Measurements from ENCODE around the gene WDR87.

WDR87 gene

DNA sequence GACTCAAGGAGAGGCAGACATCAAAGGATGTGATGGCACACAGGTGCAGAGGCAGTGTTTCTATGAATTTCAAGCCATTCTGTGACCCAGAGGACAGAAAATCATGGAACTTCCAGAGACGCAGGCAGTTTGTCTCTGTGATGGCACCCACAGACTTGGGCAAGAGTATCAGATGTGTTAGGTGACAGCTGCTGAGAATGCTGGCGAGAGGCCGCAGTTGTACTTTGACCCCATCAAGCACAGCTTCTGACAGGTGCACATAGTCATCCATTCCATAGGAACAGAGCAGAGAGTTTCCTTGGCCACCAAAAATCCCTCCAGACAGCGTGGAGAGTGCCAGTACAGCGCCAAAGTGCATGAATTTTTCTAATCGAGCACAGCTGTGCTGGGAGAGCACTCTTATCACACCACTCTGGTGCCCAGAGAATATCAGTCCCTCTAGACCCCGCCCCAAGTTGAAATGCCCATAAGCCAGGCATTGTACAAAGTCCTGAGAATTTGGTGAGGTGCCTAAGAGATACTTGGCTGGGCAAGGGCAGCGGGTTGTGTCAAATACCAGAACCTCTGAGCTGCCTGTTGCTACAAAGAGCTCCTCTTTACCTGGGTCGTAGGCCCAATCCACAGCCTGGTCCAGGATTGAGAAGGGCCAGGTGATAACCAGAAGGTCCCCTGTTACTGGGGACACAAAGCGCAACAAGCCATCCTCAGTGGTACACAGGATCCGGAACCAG, 12.4 kb downstream of the WDR87 start:
- TF ChIP-seq FOXP2 (optimal IDR thresholded peaks at IDR 0.05; ENCODE audit: borderline replicate concordance, extremely low read depth, extremely low read length, insufficient read depth) (no peak), TAF1 (IDR thresholded peaks at IDR 0.05; ENCODE audit: borderline replicate concordance, insufficient read depth, low read length) (no peak), POLR2AphosphoS5 (IDR thresholded peaks at IDR 0.05; ENCODE audit: low read depth, low read length) (no peak), SIN3A (IDR thresholded peaks at IDR 0.05; ENCODE audit: borderline replicate concordance, insufficient read depth, low read length) (no peak)
- TF ChIP-seq, protein P1, sequence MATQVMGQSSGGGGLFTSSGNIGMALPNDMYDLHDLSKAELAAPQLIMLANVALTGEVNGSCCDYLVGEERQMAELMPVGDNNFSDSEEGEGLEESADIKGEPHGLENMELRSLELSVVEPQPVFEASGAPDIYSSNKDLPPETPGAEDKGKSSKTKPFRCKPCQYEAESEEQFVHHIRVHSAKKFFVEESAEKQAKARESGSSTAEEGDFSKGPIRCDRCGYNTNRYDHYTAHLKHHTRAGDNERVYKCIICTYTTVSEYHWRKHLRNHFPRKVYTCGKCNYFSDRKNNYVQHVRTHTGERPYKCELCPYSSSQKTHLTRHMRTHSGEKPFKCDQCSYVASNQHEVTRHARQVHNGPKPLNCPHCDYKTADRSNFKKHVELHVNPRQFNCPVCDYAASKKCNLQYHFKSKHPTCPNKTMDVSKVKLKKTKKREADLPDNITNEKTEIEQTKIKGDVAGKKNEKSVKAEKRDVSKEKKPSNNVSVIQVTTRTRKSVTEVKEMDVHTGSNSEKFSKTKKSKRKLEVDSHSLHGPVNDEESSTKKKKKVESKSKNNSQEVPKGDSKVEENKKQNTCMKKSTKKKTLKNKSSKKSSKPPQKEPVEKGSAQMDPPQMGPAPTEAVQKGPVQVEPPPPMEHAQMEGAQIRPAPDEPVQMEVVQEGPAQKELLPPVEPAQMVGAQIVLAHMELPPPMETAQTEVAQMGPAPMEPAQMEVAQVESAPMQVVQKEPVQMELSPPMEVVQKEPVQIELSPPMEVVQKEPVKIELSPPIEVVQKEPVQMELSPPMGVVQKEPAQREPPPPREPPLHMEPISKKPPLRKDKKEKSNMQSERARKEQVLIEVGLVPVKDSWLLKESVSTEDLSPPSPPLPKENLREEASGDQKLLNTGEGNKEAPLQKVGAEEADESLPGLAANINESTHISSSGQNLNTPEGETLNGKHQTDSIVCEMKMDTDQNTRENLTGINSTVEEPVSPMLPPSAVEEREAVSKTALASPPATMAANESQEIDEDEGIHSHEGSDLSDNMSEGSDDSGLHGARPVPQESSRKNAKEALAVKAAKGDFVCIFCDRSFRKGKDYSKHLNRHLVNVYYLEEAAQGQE (IDR thresholded peaks at IDR 0.05; ENCODE audit: insufficient read depth in 1 of 2, low read depth in 2 of 2, low read length in 2 of 2), result no peak

DNA sequence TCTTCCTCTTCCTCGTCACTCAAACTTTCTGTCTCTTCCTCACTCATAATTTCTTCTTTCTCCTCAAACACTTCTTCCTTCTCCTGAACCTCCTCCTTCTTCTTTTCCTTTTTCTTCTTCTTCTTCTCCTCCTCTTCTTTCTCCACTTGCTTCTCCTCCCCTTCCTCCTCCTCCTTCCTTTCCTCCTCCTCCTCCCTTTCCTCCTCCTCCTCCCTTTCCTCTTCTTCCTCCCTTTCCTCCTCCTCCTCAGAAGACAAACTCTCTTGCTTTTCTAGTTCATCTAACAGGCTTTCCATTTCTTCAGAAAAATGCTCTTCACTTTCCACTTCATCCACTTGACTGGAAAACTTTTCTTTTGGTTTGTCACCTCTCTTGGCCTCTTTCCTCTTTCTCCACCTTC, 19.8 kb downstream of the WDR87 start:
- TF ChIP-seq, protein P1 (IDR thresholded peaks at IDR 0.05; ENCODE audit: insufficient read depth in 1 of 2, low read depth in 2 of 2, low read length in 2 of 2), result no peak
- TF ChIP-seq FOXP2 (optimal IDR thresholded peaks at IDR 0.05; ENCODE audit: borderline replicate concordance, extremely low read depth, extremely low read length, insufficient read depth), result no peak
- TF ChIP-seq SIN3A (IDR thresholded peaks at IDR 0.05; ENCODE audit: borderline replicate concordance, insufficient read depth, low read length), result no peak

DNA sequence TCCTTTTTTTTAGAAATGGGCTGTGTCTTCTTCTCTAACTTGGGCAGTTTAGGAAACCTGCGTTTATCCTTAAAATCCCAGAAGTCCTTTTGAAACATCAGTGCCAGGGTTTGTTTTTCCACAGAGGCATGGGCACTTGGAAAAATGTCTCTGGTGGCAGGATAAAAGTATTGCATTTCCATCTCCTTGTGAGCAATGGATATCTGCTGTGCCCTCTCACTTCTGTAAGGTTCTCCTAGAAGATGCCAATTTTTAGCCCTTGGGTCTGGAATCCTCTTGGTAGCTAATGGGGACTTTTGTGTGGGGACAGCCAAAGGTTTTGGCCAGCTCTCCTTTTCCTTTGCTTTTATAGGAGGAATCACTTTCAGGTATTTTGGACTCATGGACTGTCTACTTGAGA, 21.0 kb downstream of the WDR87 start:
- TF ChIP-seq, protein P1 (IDR thresholded peaks at IDR 0.05; ENCODE audit: insufficient read depth in 1 of 2, low read depth in 2 of 2, low read length in 2 of 2), result no peak
- TF ChIP-seq SIN3A (IDR thresholded peaks at IDR 0.05; ENCODE audit: borderline replicate concordance, insufficient read depth, low read length), result no peak
- no peak for TF ChIP-seq TAF1 (IDR thresholded peaks at IDR 0.05; ENCODE audit: borderline replicate concordance, insufficient read depth, low read length)
- no peak for TF ChIP-seq POLR2AphosphoS5 (IDR thresholded peaks at IDR 0.05; ENCODE audit: low read depth, low read length)
- TF ChIP-seq FOXP2 (optimal IDR thresholded peaks at IDR 0.05; ENCODE audit: borderline replicate concordance, extremely low read depth, extremely low read length, insufficient read depth), result no peak

DNA sequence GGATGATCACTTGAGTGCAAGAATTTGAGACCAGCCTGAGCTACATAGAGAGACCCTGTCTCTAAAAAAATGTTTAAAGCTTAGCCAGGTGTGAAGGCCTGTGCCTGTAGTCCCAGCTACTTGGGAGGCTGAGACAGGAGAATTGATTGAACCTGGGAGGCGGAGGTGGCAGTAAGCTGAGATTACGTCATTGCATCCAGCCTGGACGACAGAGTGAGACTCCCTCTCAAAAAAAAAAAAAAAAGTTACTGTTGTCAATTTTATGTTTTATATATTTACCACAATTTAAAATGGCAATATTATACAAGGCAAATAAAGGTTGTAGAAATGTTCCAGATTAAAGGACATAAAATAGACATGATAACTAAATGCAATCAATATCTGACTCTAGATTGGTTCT, 29.2 kb downstream of the WDR87 start:
- no peak for TF ChIP-seq FOXP2 (optimal IDR thresholded peaks at IDR 0.05; ENCODE audit: borderline replicate concordance, extremely low read depth, extremely low read length, insufficient read depth)
- TF ChIP-seq, protein P1 (IDR thresholded peaks at IDR 0.05; ENCODE audit: insufficient read depth in 1 of 2, low read depth in 2 of 2, low read length in 2 of 2), result no peak
- no peak for TF ChIP-seq TAF1 (IDR thresholded peaks at IDR 0.05; ENCODE audit: borderline replicate concordance, insufficient read depth, low read length)

DNA sequence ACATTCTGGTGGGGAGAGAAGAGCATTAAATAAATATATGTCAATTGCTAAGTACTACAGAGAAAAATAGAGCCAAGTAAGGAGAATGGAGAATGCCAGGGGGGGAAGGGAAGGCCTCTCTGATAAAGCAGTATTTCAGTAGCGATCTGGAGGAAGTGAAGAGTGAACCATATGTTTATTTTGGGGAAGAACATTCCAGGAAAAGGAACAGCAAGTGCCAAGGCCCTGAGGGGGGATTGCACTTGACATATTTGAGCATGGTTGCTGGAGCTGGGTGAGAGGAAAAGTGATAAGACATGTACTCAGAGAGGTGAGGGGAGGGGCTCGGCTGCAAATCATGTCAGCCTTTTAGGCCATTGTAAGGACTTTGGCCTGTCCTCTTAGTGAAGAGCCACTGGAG, 30.4 kb downstream of the WDR87 start:
- no peak for TF ChIP-seq SIN3A (IDR thresholded peaks at IDR 0.05; ENCODE audit: borderline replicate concordance, insufficient read depth, low read length)
- TF ChIP-seq, protein P1 (IDR thresholded peaks at IDR 0.05; ENCODE audit: insufficient read depth in 1 of 2, low read depth in 2 of 2, low read length in 2 of 2), result no peak
- TF ChIP-seq TAF1 (IDR thresholded peaks at IDR 0.05; ENCODE audit: borderline replicate concordance, insufficient read depth, low read length), result no peak
- TF ChIP-seq FOXP2 (optimal IDR thresholded peaks at IDR 0.05; ENCODE audit: borderline replicate concordance, extremely low read depth, extremely low read length, insufficient read depth), result no peak
- no peak for TF ChIP-seq POLR2AphosphoS5 (IDR thresholded peaks at IDR 0.05; ENCODE audit: low read depth, low read length)
